Central memory CD4-positive, alpha-beta T cell (primary cell): ENCODE data around the gene ARHGAP22.
"Not testable (repeated sequence)": the region's sequence is repeated elsewhere in the genome, so short reads cannot be mapped to it uniquely, and the experiment has no call there.

Experiments
- DNase-seq: peaks from one replicate; pipeline ENCODE4 v3.0.0; 2022

The ARHGAP22 gene

DNA sequence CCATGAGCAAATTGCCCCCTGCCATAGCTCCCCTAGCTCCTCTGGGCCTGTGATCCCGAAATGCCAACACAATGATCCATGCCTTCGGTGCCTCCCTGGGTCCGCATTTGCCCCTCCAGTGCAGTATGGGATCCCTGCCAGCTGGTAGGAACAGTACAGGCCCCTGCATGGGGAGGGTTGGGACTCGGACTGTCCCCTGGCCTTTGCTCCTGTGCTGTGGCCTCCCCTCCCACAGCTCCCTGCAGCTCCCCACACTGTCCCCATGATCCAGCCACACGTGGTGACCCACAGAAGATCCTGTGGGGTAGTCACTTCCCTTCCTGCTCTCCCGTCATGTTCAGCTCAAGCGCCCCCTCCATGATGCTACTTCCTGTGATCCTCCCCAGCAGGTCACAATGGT lies 158.1 kb downstream of the ARHGAP22 start:
- no peak for DNase-seq

DNA sequence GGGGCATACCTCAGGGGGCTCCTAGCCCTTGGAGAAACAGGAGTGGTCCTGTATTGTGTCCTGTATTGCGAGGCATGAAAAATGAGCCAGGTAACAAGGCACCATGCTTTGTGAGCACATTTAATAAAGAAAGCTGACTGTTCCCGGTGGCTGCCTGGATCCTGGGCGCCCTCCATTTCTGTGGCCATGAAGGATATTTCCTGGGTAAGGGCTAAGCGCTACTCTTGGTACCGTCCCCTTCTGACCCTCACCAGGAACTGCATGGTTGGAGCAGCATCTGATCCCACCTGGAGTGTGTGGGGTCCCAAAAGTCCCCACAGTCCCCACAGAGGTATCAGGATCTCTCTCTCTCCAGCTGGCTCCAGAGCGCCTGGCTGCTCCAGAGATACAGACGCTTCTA lies 158.9 kb downstream of the ARHGAP22 start:
- DNase-seq: no peak

GRCh38 chr10:48444861-48445841 lies 159.7 kb downstream of the ARHGAP22 start:
- DNase-seq: no peak

DNA sequence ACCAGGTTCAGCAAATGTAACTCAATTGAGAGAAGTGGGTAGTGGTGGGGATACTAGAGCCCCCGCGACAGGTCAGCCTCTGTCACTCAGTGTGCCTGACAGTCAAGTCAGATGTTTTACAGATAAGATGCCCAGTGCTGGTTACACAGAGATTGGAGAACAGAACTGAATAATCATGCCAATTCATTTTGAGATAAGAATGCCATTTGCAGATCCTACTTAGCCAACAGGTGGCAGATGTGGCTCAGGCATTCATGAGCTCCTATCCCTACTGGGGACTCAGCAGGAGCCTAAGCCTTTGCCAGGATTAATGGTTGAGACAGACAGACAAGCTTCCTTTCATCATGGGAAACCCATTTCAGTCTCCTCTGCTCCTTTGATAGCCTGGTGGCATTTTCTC lies 160.6 kb downstream of the ARHGAP22 start:
- no peak for DNase-seq

DNA sequence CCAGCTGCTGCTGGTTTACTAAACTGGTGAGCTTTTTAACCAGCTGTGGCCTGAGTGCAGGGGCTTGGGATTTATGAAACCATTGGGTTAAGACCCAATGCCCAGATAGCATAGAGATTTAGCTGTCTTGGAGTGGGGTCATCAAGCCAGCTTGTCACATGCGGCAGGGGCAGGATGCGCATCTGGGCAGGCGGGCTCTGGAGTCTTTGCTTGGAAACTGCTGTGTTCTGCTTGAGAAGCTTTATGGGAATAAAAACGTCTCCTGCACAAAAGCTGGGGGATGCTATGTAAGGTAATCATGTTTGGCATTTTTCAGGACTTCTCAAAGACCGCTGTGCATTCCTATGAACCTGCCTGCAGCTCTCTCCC lies 162.1 kb downstream of the ARHGAP22 start:
- no peak for DNase-seq

- DNase-seq: no peak
Measured at GRCh38 chr10:48442090-48442808, 162.6 kb downstream of the ARHGAP22 start.

DNA sequence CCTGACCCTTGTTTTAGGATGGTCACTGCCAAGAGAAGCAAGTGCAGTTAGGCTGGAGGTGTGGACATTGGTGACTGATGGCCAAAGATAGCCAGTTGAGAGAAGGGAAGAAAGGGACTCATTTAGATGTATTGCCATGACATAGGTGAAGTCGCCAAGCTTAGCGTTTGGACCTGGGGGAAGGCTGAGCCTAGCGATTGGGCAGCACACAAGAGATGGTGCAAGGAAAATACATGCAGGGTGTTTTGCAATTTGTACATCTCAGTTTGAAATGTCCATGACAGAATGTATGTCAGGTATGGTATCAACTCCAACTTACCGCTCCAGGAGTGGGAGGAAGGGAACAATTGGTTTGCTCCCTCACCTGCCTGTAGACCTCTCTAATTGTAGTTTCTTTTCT lies 164.1 kb downstream of the ARHGAP22 start:
- no peak for DNase-seq

DNA sequence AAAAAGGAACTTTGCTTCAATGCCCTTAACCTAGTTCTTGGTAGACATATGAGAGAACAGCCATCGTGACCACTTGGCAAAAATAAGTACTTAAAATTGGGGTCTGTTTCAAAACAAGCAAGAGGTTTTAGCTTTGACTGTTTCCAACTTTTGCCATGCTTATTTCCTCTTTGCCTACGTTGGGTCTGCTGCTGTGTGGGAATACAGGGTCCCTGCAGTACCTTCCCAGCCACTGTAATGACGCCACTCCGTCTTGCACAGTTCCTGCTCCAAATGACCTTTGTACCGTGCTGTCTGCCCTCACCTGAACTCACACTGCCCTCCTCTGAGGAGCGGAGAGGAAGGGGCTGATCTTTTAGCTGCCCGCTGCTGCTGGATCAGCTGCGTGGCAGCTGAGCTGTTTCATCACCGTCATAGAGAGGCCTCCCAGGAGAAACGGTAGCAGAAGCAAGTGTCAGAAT lies 165.3 kb downstream of the ARHGAP22 start:
- DNase-seq: no peak

DNA sequence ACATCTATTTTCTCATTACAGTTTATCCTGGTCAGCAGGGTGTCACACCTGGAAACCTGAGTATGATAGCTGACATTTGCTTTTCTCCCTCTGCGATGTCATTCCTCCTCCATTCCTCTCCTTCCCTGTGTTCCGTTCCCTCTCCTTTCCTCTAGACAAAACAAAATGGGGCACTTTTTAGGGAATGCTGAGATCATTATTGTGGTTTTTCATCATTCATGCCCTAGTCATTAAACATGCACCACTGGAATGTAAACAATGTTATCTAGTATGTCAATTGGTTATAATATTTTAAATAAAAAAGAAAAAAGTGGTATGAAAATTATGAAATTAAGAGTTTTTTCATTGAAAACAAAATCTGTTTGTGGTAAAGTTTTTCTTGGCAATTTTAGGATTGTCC lies 165.8 kb downstream of the ARHGAP22 start:
- no peak for DNase-seq

DNA sequence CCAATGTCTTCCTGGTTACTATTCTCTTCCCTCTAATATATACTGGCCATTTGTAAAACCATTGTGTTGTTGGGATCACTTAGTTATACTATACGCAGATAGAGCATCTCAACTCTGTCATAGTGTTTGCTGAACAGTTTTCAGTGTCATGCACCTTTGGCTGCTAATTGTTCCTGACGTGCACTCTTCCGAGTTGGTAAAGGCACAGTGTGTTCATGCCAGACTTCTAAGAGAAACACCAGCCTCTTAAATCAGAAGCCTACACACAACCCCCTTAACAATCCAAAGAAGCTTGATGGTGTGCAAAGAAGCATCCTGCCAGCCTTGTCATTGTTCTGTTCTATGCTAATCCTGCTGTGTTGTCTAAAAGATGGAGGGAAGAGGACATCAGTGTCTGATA lies 167.3 kb downstream of the ARHGAP22 start:
- no peak for DNase-seq

DNA sequence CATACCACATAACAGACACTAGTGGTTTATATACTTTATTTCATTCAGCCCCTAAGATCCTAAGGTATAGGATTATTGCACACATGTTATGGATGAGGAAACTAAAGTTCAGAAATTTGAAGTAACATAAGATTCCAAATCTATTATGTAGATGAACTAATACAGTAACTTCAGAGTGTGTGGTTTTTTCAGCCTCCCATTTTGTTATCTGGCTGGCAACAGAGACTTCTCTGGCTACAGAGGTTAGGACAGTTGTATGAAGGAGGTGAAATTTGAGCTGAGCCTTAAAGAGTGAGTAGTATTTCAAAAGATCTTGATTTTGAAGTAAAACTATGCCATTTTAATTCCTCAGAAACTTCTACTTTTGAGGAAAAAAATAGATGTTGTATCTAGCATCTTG lies 173.0 kb downstream of the ARHGAP22 start:
- DNase-seq: no peak

DNA sequence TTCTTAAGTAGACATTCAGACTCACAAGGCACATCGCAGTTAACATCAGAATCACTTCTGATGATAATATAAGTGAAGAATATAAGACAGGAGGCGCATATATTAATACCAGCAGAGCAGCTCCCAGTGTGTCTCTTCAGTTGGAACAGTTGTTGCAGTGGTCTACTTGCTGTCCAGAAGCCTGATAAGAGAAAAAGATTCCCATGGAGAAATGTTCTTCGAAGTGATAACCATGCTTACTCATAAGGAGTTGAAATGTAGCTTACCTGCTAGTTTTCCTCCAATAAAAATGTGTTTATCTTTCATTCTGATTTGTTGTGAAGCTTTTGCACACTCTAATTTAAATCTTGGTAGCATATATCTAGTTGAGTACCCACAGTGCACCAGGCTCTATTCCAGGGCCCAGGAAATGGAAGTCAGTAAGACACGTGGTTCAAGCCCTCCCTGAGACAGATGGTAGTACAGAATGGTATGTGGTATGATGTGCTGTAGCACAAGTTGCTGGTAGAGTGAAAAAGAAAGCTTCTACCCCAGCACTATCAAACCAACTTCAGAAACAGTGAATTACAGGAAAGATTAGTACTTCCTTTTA lies 174.4 kb downstream of the ARHGAP22 start:
- DNase-seq: no peak

- DNase-seq: no peak
Measured at GRCh38 chr10:48429309-48429708, 175.6 kb downstream of the ARHGAP22 start.

DNA sequence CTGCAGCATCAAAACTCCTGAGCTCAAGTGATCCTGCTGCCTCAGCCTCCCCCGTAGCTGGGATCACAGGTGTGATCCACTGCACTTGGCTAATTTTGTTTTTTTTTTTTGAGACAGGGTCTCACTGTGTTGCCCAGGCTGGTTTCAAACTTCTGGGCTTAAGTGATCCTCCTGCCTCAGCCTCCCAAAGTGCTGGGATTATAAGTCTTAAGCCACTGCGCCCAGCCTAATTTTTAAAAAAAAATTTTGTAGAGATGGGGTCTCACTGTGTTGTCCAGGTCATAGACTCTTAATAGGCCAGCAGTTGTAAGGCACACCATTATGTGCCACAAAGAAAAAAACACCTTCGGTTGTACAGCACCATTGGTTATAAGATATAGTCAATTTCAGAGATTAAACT lies 176.0 kb downstream of the ARHGAP22 start:
- DNase-seq: no peak

- no peak for DNase-seq
Measured at GRCh38 chr10:48423884-48424283, 181.0 kb downstream of the ARHGAP22 start.

- DNase-seq: not testable (repeated sequence)
Measured at GRCh38 chr10:48421862-48422261, 183.0 kb downstream of the ARHGAP22 start.

GRCh38 chr10:48419714-48420113 lies 185.2 kb downstream of the ARHGAP22 start:
- no peak for DNase-seq

DNA sequence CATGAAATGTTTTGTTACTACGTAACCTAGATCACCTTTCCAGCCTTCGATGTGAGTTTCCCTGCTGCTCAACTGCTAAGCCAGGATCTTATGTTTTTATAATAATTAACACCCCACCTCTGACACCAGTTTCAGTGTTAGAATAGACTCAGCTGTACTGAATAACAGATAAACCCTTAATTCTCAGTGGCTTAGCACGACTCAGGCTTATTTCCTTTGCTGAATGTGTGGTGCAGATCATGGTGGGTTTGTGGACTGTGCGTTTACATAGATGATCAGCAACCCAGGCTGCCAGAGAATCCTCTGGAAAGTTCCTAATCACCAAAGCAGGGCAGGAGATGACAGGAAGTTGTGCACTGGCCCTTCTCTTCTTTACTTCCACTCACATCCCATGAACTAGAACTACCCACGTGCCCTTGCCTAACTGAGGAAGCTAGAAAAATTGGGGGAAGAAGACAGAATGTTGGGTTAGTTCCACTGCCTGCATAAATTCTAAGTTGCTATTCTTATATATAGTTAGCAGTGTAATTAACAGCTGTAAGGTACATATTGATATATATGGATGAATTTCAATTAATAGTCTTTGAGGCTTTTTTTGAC lies 186.6 kb downstream of the ARHGAP22 start:
- DNase-seq: no peak

GRCh38 chr10:48417374-48417773 lies 187.5 kb downstream of the ARHGAP22 start:
- DNase-seq: no peak

GRCh38 chr10:48416584-48417232 lies 188.2 kb downstream of the ARHGAP22 start:
- no peak for DNase-seq

DNA sequence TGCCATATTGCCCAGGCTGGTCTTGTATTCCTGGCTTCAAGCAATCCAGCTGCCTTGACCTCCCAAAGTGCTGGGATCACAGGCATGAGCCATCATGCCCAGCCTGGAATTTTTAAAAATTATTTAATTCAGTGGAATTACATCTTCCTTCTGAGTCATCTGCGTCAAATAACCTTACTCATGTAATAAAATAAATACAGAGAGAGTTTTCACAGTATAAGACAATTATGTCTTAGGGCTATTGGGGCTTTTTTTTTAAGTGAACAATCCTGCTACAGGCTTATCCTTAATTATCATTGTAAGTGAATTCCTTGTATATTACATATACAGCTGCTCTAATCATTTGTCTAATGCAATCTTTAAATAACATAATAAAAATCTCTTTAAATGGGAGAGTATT lies 190.1 kb downstream of the ARHGAP22 start:
- DNase-seq: no peak

- no peak for DNase-seq
Measured at GRCh38 chr10:48414160-48414559, 190.7 kb downstream of the ARHGAP22 start.

DNA sequence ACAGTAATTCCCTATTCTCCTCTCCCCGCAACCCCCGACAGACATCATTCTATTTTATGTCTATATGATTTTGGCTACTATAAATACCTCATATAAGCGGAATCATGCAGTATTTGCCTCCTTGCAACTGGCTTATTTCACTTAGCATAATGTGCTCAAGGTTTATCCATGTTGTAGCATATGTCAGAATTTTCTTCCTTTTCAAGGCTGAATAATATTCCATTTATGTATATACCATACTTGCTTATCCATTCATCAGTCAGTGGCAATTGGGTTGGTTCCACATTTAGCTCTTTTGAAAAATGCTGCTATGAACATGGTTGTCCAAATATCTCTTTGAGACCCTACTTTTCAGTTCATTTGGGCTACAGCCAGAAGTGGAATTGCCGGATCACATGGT lies 191.9 kb downstream of the ARHGAP22 start:
- DNase-seq: no peak
